Measurements from ENCODE around the gene IGF2BP1.
"Not testable (repeated sequence)": the region's sequence is repeated elsewhere in the genome, so short reads cannot be mapped to it uniquely, and the experiment has no call there.

The IGF2BP1 gene

DNA sequence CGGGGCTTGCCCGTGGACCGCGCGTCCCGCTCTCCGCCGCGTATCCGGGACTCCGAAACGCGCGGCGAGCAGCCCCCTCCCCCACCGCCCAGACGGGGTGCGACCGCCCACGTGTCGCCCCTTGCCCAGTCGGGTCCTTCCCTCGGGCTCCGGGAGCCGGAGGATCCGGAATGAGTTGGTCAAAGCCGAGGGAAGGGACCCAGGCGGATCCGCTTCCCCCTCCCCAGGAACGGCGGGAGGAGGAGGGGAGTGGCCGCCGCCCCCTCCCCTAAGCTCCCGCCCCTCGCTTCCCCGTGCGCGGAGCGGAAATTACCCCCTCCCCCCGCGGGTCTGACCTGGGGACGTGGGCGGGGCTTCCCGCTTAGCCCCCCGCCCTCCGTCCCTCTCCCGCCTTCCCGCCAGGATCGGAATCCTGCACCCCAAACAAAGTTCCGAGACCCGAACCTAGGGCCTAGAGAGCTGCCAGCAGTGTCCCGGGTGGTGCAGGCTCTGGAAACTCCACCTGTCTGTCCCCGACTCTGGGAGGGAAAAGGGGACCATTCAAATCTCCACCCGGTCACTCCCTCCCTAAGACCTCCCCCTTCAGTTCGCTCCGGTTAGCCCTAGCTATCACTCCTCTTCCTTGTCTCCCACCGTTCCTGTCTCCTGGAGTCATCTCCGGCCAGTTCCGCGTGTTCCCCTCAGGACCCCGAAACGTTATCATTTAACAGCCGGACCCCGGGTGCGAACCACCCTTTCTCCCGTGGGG, 1.0 kb upstream of the IGF2BP1 start:
- DNase-seq (ENCODE audit: low spot score): peak; percentile 75

DNA sequence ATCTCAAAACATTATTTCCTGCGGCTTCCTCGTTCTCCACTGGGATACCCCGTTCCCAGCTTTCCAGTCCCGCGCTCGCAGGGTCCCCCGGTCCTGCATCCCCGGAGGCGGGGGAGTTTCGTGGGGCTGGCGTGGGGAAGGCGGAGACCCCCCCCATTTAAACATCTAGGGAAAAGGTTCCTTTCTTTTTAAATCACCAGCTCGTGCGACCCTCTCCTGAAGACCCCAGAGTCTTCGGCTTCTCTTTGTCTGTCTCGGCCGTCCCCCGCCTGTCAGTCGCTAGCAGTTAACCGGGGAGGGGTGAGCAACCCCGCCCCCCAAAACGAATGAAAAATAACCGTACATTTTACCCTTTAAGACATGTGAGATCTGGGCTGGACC, 473 bp upstream of the IGF2BP1 start:
- no peak for DNase-seq (ENCODE audit: low spot score)

DNA sequence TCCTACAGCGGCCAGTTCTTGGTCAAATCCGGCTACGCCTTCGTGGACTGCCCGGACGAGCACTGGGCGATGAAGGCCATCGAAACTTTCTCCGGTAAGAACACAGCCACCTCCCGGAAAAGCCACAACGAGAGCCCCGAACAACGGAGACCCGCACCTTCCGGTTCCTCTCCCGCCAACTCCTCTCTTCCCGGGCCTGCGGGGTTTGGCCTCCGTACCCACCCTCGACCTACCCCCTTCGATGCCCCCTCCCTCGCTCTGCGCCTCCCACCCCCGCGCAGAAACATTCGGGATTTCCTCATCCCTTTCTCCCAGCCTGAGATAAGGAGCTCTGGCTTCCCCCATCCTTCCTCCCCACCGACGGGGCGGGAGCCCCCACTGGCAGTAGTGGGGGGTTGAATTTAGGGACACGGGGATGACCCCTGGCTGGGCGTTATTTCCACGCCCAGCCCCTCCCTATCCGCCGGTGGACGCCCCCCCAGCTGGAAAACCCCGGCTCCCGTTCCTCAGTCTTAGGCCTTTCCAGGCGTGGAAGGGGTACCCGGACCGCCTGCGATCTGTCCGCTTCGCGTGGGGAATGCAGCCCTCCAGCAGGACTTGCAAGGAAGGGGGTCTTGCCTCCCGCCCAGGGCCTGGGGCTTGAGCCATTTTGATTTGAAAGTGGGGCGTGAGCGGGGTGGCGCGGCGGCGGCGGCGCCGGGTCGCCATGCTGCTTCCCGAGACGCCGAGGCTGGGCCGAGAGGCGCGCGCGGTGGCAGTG, 822 bp downstream of the IGF2BP1 start:
- DNase-seq (ENCODE audit: low spot score): no peak

DNA sequence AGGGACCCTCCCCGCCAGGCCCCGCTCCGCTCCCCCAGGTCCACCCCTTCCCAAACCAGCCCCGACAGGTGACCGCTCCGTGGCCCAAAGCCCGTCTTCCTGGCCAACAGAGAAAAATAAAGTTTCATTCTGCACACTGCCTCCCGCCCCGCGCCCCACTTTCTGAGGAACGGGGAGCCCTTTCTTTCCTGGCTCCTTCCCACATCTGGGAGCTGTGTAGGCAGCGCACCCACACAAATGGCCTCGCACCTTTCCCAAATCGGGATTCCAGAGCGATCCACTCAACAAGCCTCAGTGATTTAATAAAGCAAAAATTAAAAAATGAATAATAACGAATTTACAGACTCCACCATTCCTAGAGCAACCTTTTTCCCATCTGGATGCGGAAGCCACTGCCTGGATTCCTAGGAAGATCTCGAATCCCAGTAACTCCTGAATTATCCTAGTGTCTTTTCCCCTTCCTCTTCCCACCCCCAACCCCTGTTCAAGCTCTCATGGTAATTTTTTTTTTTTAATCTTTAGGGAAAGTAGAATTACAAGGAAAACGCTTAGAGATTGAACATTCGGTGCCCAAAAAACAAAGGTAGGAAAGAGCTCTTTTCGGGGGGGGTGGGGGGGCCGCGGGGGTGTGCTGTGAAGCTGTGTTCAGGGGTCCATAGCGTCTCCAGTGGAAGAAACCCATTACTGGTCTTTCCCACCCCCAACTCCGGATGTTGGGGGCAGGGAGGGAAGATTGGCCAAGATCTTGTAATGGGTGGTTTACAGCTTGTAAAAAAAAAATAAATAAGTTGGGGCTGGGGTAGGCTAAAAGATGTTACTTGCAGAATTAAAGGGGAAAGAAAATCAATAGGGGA, 1.6 kb downstream of the IGF2BP1 start:
- no peak for DNase-seq (ENCODE audit: low spot score)

DNA sequence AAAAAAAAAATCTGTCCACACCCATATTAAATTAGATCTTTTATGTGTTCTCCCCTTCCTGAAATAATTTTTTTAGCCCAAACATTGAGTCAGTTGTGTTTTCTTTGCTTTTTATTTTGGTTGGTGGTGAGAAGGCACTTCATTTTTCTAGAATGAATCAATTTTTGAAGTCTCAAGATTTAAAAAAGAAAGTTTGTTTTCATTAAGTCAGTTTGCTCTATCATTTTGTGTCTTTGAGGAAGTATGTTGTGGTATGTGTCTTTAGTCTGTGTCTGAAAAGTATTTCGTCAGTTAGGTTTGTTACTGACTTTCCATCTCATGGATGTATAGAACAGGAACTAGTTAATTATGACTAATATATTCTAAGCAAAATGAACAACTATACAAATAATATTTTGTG, 3.8 kb downstream of the IGF2BP1 start:
- DNase-seq (ENCODE audit: low spot score): no peak

DNA sequence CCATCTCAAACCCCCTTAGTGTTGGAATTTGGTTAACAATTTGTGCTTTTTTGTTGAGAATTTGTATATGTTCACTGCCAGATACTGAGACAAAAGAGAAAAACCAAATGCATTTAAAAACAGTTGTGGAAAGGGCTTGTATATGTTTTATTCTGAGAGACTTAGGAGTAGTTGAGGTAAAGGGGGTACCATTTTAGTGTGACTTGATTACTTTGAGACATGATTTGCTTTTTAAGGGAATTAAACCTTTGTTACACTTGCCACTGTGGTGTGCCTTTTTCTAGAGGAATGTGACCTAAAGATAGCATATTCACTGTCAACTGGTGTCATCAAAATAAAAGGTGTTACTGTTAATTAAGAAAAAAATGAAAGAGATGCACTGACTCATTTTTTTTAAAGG, 4.5 kb downstream of the IGF2BP1 start:
- no peak for DNase-seq (ENCODE audit: low spot score)

DNA sequence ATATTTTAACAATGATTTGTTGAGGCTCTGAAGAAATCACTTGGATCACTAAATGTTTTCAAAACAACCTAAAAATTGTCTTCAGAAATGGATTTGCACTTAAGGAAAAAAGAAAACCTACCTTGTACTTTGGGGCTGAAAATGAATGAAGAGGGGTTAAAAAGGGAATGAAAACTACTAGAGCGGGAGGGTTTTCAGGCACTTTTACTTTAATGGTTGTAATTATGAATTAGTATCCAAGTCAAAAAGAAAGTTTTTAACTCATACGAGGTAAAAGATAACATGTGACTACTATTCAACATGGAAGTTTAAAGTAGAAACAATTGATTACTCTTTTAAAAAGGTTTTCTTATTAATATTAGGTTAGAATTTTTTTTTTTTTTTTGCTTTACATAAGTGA, 5.1 kb downstream of the IGF2BP1 start:
- no peak for DNase-seq (ENCODE audit: low spot score)

DNA sequence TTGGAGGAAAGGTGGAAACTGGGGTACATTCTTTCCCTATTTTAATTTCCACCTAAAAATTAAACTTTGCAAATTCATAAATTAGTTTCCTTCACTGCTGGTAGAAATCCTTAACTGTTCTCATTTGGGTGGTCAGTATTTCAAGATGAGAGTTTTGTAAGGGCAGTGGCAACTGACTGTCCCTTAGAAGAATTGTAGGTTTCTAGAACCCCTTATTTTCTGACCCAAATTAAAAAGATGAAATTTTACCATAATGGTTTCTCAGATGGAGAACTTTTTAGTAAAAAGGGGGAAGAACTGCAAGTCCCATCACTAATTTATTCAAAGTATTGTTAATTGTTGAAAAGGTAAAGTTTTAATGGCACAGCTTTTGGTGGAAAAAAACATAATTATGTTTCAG, 5.6 kb downstream of the IGF2BP1 start:
- no peak for DNase-seq (ENCODE audit: low spot score)

DNA sequence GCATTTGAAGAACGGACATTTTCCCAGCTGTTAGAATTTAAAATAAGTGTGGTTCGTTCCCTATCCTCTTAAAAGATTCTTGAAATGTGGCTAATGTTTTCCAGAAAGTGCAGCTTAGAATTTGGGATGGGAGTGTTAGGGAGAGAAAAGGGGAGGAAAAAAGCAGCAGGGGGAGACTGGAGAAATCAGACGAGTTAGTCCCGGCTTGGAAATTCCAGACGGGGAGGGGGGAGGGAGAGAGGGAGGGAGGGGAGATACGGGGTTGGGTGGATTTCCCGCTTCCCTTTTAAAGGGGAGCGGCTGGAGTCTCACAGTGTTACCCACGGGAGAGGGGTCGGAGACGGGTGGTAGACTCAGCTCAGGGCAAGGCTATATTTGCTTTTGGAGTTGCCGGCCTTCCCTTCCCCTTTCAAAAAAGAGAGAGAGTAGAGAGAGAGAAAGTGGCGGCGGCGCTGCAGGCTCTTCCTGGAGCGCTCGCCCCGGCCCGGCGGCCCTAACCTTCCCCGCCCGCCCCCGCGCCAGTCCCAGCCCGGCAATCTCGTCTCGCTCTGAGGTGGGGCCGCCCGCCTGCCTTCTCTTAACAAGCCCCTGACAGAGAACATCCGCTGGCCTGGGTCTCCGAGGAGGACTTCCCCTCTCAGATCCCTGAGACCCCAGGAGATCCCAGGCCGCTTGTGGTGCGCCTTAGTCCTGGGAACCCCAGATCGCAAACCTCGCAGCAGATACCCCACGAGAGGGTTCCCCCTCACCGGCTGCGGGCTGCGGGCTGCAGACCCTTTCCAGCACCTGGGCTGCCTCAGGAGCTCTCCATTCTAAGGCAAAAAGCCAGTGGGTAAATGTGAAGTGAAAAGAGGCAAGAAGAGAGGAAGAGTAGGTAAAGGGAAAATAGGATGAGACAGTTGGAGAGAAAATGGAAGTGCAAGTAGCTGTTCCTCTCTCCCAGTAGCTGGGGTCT, 6.6 kb downstream of the IGF2BP1 start:
- DNase-seq (ENCODE audit: low spot score): no peak

DNA sequence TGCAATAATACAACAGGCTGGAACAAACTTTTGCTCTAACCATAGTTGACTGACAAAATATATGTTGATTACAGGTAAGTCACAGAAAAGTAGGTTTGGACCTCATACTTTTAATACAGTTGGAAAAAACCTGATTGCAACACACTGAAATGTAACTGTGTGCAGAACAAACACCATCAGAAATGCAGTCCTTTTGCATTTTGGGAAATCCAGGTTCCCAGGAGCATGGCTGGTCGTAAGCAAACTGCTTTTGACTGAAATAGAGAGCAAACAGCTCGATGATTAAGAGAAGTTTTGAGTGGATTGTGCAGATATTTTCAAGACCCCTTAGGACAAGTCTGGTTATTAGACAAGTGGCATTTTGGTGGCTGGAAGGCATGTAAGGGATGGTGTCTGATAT, 8.0 kb downstream of the IGF2BP1 start:
- no peak for DNase-seq (ENCODE audit: low spot score)

DNA sequence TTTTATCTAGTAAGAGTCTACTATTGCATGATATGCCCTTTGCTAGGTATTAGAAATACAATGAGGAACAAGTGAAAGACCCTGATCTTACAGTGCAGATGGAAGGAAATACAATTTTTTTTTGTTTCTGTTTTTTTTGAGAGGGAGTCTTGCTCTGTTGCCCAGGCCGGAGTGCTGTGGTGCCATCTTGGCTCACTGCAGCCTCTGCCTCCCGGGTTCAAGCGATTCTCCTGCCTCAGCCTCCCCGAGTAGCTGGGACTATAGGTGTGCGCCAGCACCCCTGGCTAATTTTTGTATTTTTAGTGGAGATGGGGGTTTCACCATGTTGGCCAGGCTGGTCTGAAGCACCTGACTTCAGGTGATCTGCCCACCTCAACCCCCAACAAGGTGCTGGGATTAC, 11.7 kb downstream of the IGF2BP1 start:
- not testable (repeated sequence) for DNase-seq (ENCODE audit: low spot score)

DNA sequence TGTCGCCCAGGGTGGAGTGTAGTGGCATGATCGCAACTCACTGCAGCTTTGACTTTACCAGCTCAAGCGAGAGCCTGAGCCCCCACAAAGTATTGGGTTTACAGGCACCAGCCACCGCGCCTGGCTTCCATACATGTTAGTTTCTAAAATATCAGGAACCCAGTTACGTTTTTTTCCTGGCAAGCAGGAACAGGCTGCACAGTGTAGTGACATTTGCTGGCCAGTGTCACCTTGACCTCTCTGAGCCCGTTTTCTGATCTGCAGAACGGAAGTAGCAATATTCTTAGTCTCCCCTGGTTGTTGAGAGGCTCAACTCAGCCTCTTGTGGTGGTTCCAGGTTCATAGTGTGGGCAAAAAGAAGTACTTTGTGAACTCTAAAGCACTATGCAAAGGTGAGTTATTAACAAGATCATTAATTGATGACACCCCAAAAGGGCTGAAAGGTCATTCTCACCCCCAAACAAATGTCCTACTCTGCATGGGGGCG, 15.6 kb downstream of the IGF2BP1 start:
- DNase-seq (ENCODE audit: low spot score): no peak

DNA sequence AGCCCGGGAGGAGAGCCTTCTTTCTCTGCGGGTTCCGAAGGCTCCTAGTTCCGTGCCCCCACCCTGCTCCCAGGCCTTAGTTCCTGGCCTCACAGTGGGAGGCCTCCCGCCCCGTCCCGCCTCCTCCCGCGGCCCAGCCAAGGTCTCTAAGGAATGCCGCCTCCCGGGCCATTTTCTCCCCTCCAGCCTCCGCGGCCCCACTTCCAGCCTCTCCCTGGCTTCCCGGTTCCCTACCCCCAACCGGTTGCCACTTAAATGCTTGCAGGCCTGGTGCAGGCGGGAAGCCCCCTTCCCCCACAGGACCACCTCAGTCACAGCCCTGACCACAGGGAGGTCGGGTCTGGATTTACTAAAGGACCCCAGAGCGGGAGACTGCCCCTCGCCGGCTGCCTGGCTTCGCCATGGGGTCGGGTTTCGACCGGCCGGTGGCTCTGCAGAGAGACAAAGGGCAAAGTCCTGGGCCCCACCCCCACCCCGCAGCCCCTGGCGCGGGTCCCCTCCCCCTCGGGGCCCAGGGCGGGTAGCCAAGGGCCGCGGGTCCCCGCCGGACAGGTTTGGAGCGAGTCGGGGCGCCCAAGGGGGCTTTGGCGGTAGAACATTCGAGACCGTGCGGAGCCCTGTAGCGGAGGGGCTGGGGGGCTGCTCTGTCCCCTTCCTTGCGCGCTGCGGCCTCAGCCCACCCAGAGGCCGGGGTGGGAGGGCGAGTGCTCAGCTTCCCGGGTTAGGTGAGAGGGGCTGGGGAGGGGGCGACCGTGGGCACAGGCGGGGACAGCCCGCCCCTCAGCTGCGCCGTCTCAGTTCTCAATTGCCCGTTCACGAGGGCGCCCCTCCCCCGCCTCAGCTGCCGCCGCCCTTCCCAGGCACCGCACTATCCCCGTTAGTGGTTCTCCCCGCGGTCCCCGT, 16.4 kb downstream of the IGF2BP1 start:
- no peak for DNase-seq (ENCODE audit: low spot score)

DNA sequence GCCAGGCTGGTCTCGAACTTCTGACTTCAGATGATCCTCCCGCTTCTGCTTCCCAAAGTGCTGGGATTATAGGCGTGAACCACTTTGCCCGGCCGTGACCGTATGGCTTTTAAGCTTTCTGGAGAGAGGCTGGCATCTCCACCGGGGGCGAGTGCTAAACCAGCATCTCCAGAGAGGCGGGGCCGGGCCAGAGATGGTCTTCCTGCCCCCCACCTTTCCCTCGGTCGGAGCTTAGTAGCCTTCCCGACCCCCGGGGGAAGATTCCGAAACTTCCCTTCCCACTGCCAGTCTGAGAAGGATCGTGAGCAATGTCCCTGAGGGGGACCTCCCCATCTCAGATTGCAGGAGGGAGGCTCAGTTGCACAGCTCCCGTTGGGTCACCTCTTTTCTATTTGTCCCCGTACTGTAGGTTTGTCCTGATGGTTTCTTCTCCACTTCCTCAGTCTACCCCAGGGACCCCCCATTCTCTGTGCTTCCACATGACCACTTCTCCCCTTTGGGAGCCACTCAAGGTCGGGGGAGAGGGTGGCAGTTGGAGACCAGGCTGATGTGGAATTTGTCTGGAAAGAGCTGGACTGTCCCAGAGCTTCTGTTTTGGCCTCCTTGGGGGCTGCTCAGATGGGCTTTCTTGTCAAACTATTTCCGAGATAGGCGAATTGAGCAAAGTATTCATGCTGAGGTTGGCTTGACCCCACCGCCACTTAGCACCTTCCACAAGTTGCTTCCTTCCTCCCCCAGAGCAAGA, 18.2 kb downstream of the IGF2BP1 start:
- DNase-seq (ENCODE audit: low spot score): no peak

DNA sequence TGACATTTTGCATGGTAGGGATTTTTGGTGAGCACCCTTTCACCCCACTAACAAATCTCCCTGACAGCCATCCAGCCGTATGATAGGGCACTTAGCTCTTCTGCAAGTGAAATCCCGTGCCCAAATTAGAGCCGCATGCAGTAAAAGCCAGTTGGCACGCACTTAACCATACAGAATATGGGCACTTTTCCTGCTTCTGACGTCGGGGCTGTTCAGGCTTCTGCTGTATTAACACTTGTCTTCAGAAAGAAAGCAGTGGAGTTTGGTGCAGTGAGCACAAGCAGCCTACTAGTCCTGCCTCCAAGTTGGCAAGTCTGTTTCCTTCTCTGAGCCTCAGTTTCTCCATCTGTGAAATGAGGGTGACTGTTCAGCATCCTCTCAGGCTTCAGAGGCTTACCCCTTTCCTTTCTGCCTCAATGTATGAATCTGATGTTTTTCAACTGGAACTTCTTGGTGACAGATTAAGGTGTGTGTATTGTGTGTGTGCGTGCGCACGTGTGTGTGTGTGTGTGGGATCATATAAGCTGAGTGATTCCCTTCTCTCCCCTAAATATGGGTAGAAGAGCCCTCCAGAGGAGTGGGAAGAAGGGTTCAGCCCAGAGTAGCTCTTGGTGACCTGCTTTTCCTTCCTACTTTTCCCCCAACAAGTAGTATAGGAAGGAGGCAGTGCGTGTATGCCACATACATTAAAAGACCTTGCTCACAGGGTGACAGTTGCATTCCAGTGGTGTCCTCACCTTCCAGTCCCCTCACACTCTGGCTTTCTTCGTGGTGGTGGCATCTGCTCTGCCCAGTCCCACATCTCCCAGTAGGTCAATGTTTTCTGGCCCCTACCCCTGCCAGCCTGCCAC, 19.0 kb downstream of the IGF2BP1 start:
- DNase-seq (ENCODE audit: low spot score): no peak

DNA sequence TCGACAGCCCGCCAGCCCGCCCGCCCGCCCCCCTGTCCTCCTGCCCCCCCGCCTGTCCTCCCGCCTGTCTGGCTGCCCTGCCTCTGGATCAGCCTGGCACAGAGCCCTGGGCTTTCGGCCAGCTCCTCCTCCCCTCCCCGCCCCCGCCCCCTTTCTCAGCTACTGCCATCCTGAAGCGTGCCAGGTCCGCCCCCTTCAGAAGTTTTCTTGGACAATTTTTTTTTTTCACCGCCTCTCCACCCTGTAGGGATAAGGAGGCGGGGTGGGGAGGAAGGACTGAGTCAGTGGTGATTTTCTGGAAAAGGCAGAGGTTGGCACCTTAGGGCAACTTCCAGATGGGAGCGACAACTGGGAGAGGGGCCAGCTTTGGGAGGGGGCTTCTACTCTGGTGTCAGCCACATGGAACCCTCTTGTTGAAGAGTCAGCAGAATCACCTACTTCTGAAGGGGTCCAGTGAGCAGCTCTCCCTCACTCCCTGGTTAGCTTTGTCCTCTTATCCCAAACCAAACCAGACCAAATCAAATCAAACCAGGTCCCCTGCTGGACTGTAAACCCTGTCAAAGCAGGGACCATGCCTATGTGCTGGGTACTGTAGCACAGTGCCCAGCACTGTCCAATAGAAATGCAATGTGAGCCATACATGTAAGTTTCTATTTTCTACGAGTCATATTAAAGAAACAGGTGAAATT, 19.7 kb downstream of the IGF2BP1 start:
- no peak for DNase-seq (ENCODE audit: low spot score)

DNA sequence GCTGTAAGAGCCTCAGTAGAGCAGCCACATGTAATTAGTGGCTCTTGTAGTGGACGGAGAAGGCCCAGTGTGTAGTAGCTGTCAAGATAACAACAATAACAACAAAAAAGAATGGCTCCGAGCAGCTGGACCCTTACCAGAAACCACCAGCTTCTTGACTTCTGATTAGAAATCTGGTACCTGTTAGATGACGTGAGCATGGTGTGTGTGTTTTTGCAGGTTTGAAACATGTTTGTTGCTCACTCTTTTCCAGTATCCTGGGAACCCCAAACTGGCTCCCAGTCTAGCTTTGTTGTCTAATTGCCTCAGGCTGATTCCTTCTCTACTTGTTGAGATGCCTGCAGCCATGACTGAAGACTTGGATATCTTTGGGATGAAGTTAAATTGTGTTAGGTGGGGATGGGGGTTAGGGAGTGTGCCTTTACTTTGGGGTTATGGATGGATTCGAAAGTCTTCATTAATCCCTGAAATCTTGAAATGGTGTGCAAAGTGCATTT, 21.0 kb downstream of the IGF2BP1 start:
- no peak for DNase-seq (ENCODE audit: low spot score)

DNA sequence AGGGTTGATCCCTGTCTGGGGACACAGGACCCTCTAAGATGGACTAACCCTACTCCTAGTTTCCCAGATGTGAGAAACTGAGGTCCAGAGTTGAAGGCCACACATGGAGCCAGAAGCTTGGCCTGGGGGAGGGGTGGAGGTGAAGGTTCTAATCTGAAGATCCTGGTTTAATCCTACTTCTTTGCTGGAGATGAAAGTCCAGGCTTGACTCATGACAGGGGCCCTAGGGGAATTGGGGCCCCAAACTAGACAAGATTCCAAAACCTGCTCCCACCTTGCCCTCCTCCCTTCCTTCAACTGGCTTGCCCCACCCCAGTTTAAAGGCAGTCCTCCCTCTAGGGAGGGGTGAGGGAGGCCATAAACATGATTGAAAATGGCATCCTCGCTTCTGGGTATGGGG, 21.6 kb downstream of the IGF2BP1 start:
- no peak for DNase-seq (ENCODE audit: low spot score)

Measured in HuH-7.5 (cell line).